ENCODE data around the gene ADAMTS8.

ADAMTS8 gene

DNA sequence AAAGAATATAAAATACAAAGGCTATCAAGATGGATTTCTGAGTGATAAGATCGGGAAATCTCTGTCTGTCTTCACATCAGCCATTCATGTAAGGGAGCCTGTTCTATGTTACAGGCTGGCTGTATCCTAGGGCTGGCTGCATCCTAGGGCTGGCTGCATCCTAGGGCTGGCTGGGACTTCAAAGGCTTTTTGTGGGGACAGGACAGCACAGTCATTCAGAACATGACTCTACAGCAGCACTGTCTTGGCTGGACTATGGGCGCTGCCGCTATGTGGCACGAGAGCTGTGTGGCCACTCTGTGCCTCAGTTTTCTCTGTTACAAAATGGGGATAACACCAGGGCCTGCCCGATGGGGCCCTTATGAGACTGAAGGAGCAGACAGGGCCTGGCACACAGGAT is 10.2 kb downstream of the ADAMTS8 start:
- no peak for DNase-seq

DNA sequence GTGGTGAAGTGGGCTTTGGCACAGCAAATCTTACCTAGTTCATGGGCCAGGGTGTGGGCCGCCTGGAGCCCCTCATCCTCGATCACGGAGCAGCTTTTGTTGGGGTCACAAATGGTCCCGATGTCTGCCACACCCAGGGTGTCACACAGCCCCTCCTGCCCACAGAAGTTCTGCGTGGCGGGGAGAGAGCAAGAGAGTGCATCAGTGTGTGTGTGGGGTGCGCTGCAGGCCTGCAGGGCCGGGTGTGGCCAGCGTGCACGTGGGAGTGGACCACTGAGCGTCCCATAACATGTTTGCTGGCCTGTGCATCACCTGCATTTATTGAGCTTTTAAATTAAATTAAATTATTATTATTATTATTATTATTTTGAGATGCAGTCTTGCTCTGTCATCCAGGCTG is 11.5 kb downstream of the ADAMTS8 start:
- no peak for DNase-seq

DNA sequence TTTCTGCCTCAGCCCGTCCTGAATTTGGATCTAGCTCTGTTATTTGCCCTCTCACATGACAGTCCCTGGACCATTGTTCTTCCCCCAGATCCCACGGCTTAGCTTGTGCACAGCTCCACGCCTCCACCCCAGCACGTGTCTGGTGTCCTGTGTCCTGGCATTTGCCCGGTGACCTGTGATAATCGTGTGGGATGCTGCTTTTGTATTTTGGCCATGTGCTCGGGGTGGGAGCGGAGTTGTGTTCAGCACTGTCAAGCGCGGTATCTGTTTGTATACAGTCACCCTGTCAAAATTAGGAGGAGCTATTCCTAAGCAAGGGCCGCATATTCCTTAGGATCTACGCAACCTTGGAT is 11.9 kb downstream of the ADAMTS8 start:
- DNase-seq: no peak

DNA sequence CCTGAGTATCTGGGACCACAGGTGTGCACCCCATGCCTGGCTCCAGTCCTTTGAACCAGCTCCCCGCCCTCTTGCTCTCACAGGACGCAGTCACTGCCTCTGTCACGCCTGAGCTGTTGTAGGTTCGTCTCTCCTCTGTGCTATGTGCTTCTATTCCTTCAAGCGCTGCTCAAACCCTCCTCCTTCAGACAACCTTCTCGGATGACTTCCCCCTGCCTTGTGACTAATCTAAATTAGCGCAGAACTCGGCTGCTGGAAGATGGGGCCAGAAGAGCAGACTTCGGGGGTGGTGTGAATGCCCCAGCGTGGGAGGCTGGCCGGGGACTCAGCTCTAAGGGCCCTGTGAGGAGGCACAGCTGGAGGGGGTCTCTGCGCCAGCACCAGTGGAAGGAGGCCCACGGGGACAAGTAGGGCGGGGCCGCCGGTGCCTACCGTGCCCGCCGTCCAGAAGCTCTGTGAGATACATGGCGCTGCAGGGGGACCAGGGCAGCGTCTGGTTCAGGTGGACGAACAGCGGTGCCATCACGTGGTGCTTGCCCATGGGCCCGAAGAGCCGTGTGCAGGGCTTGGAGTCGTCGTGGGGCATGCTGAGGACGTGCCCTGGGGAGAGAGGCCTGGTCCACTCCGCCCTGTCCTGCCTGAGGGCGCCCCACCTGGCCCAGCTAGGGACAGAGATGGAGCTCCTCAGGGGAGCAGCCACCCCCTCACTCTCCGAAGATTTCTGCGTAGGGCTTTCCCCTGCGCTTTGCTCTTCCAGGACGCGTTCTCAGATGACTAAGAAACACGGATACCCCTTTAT is 12.5 kb downstream of the ADAMTS8 start:
- DNase-seq: no peak

DNA sequence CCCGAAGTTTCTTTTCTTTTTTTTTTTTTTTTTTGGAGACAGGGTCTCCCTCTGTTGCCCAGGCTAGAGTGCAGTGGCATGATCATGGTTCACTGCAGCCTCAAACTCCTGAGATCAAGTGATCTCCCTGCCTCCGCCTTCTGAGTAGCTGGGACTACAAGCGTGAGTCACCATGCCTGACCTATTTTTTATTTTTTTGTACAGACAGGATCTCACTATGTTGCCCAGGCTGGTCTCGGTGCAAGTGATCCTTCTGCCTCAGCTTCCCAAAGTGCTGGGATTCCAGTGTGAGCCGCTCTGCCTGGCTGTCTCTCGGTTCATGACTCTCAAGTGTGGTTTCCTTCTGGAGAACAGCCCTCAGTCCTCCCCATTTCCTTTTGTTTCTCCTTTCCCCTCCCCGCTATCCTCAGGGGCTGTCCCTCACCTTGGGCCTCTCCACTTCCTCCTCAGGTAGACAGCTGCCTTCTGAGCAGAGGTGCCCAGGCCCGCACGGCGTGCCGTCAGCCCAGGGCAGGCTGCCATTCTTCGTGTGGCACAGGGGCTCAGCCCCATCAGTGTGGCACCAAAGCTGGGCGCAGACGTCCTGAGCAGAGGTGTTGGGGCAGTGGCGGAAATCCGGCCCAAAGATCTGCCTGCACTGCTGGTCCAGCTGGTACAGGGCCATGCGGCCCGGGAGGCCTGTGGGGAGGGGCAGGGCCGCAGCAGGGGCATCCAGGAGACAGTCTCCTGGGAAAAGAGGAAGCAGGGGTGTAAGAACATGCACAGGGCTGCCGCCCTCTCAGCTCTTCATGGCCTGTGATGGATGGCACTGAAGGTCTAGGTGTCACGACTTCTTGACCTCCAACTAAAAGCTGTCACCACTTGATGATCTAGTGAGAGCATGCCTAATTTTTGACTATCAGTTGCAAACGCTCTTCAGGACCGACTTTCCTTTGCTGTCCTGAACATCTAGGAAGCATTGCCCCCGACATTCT is 14.0 kb downstream of the ADAMTS8 start:
- DNase-seq: no peak

DNA sequence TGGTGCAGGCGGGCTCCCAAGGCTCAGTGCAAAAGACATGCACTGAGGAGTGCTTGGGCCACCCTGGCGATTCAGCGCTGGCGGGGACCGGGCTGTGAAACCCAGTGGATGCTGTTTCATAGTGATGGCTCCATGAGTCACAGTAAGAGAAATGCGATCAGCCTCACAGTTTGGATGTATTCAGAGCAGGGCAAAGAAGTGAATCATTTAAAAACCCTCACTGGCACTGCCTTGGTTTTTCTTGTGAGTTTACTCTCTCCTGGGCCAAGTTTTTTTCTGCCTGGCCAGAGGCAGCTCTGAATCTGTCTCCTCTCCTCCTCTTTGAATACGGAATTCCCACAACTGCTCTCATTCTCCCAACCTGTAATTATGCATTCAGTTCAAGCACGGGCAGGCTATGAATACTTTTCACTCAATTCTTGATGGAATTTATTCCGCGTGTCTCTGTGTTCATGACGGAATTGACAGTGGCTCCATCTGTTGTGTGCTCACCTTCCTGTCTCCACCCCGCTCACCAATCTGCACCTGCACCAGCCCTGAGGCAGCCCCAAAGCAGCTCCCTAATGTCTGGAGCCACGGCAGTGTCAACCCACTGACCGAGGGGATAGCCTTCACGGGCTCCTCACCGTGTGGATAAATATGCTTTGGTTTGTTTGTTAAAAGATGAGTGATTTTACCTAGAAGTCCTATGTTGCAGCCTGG is 14.9 kb downstream of the ADAMTS8 start:
- no peak for DNase-seq

DNA sequence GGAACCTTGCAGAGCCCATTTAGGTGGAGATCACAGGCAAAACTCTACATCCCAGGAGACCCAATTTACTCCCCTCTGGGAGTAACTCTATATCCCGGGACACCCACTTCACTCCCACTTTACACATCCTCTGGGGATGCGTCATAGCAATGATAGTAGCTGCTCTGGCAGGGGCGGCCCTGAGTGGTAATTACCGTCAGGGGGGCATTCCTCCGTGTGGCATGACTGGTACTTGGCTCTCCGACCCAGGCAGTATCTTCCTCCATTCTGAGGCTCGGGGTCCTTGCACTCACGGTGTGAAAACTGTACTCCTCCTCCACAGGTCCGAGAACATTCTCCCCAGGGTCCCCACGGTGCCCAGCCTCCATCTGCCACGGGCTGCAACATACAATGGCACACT is 17.2 kb downstream of the ADAMTS8 start:
- DNase-seq: no peak

DNA sequence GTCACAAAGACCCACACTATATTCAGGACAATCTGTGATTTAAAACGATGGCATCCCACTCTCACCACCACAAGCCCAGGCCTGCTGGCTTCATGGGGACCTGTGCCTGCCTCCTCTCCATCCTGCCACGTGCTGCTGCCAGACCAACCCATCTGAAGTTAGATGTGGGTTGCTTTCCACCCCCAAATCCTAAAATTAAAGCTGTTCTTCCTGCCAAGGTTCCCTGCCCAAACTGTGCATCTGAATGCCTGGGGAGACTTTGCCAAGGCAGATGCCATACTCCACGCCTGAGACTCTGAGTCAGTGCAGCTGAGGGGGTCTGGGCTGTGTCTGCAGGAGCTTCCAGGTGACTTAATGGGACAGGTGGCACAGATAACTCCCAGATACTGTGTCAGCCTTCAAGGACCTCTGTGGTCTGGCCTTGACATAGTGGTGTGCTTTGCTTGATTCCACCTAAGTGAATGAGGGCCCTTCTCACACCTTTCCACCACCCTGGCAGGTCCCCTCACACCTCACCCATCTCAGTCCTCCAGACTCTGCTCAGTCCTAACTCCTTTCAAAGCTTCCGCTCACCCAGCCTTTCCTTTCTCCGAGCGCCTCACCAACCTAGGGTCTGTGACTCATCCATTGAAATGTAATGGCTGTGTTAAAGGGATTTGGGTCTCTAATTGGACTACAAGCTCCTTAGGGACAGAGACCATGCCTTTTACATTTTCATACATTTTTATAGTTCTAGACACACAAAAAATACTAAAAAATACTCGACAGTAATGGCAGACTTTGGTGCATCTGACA is 18.6 kb downstream of the ADAMTS8 start:
- no peak for DNase-seq

DNA sequence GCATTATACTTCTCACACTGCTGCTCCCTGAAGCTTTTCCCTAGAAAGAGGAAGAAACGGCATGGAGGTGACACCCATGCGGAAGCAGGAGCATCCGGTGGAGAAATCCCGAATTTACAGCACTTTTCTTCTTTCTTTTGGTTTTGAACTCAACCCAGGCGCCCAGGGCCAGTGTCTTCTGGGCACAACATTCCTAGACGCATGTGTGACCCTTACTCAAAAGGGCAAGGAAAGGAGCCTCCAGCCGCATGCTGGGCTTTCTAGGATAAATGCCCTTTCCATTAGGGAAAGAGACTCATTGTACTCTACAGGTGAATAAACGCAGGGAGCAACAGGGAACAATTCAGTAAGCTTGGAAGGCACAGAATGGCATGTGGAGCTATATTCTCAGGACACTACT is 19.5 kb downstream of the ADAMTS8 start:
- no peak for DNase-seq

DNA sequence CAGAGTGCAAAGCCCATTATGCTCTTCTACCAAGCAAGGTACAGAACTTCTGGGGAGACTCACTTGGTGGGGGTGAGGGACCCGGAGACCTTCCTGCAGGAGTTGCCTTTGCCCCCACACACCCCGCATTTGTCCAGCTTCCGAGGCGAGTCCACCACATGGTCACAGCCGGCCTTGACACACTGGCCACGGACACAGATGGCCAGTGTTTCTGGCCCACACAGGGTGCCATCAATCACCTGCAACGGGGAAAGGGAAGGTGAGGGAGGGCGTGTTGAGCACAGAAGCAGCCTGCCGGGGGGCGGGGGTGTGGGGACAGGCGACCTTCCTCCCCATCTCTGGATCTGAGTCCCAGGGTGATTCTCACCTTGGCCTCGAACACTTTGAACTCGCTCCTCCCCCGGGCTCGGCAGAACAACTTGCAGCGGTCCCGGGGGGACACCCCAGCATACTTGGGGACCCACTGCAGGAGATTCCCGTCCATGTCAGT is 20.0 kb downstream of the ADAMTS8 start:
- no peak for DNase-seq

DNA sequence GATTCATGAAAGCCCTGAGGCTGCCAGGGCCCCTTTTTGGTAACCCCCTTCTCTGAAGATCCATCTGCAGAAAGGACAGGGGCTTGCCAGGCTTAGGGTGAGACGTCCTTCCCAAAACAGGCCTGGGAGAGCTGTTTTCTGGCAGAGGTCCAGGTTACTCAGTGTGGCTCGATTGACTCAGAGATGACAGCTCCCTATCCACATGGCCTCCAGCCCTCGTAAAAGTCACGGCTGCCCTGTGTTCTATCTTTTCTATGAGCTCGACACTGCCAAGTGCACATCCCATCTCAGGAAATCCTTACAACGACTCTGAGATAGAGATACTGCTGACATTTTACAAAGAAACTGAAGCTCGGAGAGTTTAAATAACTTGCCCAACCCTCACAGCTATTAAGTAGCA is 20.4 kb downstream of the ADAMTS8 start:
- DNase-seq: no peak

DNA sequence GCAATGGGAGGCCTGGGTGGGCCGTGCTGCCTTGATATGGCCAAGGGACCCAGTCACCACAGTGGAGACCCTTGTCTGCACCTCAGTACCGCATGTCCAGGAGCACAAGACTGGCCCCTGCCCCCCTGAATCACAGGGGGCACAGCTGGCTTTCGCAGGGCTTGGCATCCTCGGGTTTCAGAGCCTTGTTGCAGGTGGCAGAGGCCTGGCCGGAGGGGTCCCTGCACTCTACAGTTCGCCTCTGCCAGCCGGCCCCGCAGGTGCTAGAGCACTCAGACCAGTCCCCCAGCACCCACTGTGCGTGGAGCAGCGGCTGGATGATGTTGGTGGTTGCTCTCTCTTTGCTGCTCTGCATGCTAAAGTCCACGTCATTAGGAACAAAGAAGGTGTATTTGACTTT is 23.0 kb downstream of the ADAMTS8 start:
- no peak for DNase-seq

DNA sequence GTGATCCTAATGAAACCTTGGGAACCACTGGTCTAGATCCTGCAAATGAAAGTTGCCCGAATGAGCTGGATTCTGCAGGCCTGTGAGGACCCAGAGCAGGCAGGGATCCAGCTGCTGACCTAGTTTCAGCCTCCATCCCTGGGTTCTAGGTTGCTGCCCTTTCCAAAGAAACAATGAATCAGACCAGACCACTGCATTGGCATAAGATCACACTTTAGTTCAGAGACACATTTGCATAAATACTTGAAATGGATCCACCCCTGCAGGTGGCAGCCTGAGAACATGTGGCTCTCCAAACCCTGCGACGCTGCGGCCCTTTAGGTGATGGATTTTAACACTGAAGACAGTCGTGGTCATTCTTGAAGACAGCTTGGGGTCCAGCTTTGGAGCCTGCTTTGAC is 23.7 kb downstream of the ADAMTS8 start:
- no peak for DNase-seq

DNA sequence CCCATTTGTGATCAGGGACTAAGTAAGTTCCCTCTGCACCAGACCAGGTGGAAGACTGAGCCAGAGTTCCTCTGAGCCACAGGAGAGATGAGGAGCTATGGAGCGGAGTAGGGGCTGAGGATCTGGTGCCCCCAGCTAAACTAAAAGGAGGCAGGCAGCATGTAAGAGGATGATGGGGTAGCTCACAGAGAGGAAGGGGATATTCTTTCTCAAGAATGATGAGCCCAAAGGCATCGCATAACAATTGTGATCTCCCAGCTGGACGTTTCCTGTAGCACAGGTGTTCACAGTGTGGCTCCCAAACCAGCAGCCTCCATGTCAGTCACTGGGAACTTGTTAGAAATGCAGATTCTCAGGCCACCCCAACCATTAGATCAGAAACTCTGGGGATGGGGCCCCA is 24.4 kb downstream of the ADAMTS8 start:
- no peak for DNase-seq

DNA sequence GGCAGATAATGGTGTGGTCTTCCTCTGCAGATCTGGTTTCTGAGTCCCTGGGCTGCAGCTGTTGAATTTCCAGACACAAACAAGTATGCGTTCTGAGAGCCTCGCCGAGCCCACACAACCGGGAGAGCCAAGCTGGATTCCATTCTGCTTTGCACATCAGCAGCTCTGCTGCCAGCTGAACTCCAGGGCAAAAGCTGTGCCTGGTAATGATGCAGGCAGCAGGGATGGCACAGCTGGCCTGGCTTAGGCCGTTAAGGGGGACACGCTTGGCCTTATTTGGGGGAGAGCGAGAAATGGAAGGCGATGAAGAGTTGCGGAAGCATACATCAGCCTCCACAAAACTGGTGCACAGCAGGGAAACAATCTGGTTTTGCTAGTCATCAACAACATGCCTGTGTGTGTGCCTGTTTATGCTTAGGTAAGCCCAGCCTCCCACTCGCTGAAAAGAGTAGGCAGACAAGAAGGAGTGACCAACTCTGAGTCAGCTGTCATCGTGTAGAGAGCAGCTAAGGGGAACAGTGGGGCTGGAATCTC is 25.1 kb downstream of the ADAMTS8 start:
- no peak for DNase-seq

DNA sequence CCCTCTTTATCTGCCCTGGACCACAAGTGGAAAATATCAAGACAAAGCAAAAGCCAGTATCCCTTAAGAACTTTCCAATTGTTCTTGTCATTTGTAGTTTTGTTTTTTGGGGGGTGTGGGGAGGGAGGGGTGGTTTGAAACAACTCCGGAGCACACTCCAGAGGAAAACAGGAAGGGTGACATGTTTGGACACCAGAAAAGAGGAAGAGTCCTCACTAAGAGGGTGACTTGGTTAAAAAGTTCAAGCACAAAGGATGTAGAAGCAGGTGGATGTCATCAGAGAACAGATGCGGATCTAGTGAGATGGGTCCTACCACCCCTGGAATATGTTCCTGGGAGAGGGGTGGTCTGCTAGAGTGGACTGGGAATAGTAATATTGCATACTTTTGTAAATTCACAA is 25.8 kb downstream of the ADAMTS8 start:
- DNase-seq: no peak

DNA sequence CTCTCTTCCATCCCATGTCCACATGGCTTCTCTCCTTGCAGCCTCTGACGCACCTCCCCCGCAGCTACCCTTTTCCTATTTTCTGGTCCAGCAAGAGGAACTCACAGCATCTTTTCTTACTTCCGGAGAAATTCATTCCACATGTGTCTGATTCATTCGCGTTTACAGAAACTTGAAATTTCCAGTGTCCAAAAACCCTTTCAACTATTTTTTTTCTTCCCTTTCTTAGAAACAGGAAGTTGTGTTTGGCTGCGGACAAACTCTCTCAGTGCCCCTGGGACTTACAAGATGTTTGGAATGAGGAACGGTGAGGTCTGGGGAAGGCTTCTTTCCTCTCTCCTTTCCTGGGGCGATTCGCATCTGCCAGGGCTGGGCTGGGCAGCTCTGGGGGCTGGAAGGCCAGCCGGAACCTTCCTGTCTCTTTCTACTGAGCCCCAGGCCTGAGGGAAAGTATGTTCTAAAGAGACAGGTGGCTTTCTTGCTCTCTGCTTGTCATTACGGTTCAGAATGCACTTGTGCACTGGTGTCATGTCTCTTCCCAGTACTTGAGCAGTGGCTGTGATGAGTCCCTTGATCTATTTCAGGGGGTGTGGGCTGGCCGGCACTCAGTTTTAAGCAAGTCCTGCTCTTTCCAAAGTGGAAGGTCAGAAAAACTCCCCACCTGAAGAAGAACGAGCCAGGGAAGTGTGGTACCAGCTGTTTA is 27.5 kb downstream of the ADAMTS8 start:
- DNase-seq: no peak

DNA sequence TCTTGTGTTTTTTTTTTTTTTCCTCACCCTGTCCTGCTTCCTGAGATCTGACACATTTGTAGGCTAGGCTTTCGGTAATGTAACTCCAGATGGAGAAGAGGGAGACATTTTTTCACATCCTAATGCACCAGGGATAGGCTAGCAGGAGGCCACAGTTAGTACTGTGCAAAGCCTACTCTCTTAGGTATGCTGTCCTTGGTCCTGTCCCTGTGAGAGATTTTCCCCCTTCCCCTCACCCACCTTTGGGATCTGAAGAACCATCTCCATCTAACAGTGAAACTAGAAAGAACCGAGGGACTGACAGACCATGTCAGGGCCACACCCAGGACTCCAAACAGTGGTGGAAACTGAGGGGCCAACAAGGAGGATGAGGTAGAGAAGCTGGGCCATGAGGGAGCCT is 29.2 kb downstream of the ADAMTS8 start:
- no peak for DNase-seq

DNA sequence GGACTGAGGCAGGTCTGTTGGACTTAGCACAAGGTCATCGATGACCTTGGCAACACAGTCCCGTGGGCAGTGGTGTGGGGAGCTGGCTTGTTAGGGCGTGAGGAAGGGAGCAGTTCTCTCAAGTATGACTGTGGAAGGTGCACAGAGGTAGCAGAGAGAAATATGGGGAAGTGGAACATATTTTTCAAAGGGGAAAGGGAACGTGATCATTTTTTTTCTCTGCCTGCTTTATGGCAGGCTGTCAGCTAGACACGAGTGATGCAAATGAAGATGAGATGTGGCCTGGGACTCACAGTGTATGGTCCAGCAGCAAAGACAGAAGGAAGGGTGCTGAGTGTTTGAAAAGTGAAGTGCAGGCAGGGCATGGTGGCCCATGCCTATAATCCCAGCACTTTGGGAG is 30.6 kb downstream of the ADAMTS8 start:
- no peak for DNase-seq

DNA sequence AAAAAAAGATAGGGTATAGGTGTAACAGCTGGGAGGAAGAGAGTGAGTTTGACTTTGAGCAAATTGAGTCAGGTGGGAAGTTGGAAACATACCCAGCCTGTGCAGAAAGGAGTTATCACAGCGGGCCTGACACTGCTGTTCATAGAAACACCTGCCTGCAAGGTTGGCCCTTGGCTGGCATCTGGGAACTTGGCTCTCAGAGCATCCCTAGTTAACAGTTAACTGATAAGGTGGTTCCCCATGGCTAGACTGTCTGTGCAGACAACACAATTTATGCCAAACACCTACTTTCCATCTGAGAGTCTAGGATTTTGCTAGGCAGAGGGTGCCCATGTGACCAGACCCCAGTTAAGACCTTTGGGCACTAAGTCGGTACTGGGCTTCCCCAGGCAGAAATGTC is 31.4 kb downstream of the ADAMTS8 start:
- no peak for DNase-seq

DNA sequence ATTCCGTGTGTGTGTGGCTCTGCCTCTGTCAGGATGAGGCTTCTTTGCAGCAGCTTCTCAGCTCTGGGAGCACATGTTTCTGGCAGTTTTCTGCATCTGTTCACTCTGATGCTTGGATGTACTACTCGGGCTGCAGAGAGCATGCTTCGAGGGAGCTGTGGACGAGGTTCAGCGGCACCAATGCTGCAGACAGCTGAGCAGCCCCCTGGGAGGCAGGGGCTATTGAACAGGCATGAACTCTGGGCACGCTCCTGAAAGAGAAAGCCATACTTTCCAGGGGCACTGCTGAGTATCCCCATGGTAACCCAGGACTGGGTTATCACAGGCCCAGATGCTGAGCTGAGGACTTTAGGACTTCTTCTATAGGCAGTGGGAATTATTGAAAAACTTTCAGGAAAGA is 33.8 kb downstream of the ADAMTS8 start:
- DNase-seq: no peak

DNA sequence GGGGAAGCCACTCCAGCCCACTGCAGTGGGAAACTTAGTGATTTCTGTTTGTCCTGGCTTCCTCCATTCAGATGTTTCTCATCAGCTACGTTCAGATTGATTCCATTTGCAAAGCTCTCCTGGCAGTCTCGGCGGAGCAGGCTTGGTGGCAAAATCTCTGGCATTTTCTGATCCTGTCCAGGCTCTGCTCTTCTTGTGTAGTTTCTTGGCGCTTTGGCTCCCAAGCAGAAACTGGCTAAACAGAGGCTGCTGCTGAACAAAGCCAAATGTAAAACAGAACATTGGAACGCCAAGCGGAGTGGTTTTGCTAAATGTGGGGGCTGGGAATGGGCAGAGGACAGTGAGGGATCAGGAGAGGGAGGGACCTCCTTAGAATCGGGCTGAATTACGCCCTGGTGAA is 36.7 kb downstream of the ADAMTS8 start:
- no peak for DNase-seq
